ENCODE data around the gene KRTAP10-5. TPM values are rescaled to one million over a fixed set of nuclear protein-coding genes. Genes with fewer than 3 reads are reported as not detected.

KRTAP10-5 gene
- polyA plus RNA-seq, 1 experiment: not detected

GRCh38 chr21:44625756-44626155, 45.4 kb upstream of the KRTAP10-5 start:
- peaks cover 46% of the 10 kb centered on the region for H3K9me3 ChIP-seq (ENCODE audit: control insufficient read depth, insufficient read depth, low read length)
- H3K27ac ChIP-seq (ENCODE audit: low read depth, low read length): no peak overlapping the region
- no peak overlapping the region for H3K4me3 ChIP-seq (ENCODE audit: low read depth, low read length)
- CTCF ChIA-PET: no interaction called here
- POLR2A ChIA-PET: no interaction called here
- no peak for TF ChIP-seq CTCF (IDR thresholded peaks at IDR 0.05; ENCODE audit: low read depth, low read length)
- H3K27me3 ChIP-seq (ENCODE audit: control insufficient read depth, insufficient read depth, low read length): no peaks in the 10 kb centered on the region
- DNase-seq (ENCODE audit: low read depth, low spot score): no peak

- H3K9me3 ChIP-seq (ENCODE audit: control insufficient read depth, insufficient read depth, low read length): peaks cover 32% of the 10 kb centered on the region
- no peak overlapping the region for H3K4me3 ChIP-seq (ENCODE audit: low read depth, low read length)
- no peak for TF ChIP-seq CTCF (IDR thresholded peaks at IDR 0.05; ENCODE audit: low read depth, low read length)
- POLR2A ChIA-PET: no interaction called here
- CTCF ChIA-PET: no interaction called here
- DNase-seq (ENCODE audit: low read depth, low spot score): no peak
- no peak overlapping the region for H3K27ac ChIP-seq (ENCODE audit: low read depth, low read length)
- no peaks in the 10 kb centered on the region for H3K27me3 ChIP-seq (ENCODE audit: control insufficient read depth, insufficient read depth, low read length)
Observed at GRCh38 chr21:44623575-44623974, 43.2 kb upstream of the KRTAP10-5 start.

GRCh38 chr21:44619886-44620285, 39.5 kb upstream of the KRTAP10-5 start:
- Histone ChIP-seq H3K9me3 (ENCODE audit: control insufficient read depth, insufficient read depth, low read length) (peaks cover 22% of the 10 kb centered on the region), H3K4me3 (ENCODE audit: low read depth, low read length) (no peak overlapping the region), H3K27ac (ENCODE audit: low read depth, low read length) (no peak overlapping the region), H3K27me3 (ENCODE audit: control insufficient read depth, insufficient read depth, low read length) (no peaks in the 10 kb centered on the region)
- no peak for TF ChIP-seq CTCF (IDR thresholded peaks at IDR 0.05; ENCODE audit: low read depth, low read length)
- ChIA-PET POLR2A (no interaction called here), CTCF (interaction anchor here (1.9 kb wide), 1 partner anchor 174 kb away, joined by 9 read pairs; no protein-coding TSS in a partner anchor)
- no peak for DNase-seq (ENCODE audit: low read depth, low spot score)

- Histone ChIP-seq H3K4me3 (ENCODE audit: low read depth, low read length) (no peak overlapping the region), H3K27me3 (ENCODE audit: control insufficient read depth, insufficient read depth, low read length) (no peaks in the 10 kb centered on the region), H3K9me3 (ENCODE audit: control insufficient read depth, insufficient read depth, low read length) (peaks cover 31% of the 10 kb centered on the region), H3K27ac (ENCODE audit: low read depth, low read length) (no peak overlapping the region)
- ChIA-PET POLR2A (no interaction called here), CTCF (interaction anchor here (1.9 kb wide), 1 partner anchor 175 kb away, joined by 9 read pairs; no protein-coding TSS in a partner anchor)
- no peak for TF ChIP-seq CTCF (IDR thresholded peaks at IDR 0.05; ENCODE audit: low read depth, low read length)
- no peak for DNase-seq (ENCODE audit: low read depth, low spot score)
Observed at GRCh38 chr21:44618909-44619308, 38.5 kb upstream of the KRTAP10-5 start.

- no peak for DNase-seq (ENCODE audit: low read depth, low spot score)
- CTCF ChIA-PET: interaction anchor here (1.9 kb wide), 1 partner anchor 175 kb away, joined by 9 read pairs; no protein-coding TSS in a partner anchor
- H3K4me3 ChIP-seq (ENCODE audit: low read depth, low read length): no peak overlapping the region
Observed at GRCh38 chr21:44618504-44618903, 38.1 kb upstream of the KRTAP10-5 start.

More at GRCh38 chr21:44618504-44618903, 38.1 kb upstream of the KRTAP10-5 start:
- no peaks in the 10 kb centered on the region for H3K27me3 ChIP-seq (ENCODE audit: control insufficient read depth, insufficient read depth, low read length)
- peaks cover 35% of the 10 kb centered on the region for H3K9me3 ChIP-seq (ENCODE audit: control insufficient read depth, insufficient read depth, low read length)
- POLR2A ChIA-PET: no interaction called here
- peak; percentile 12; the same call in 1 of the 2 replicates for TF ChIP-seq CTCF (IDR thresholded peaks at IDR 0.05; ENCODE audit: low read depth, low read length)
- H3K27ac ChIP-seq (ENCODE audit: low read depth, low read length): no peak overlapping the region

Data from AG04450 (cell line).